Germinal center (tissue), 1 donor: ENCODE measurements around the gene NUP153.
"Not testable (repeated sequence)": the region's sequence is repeated elsewhere in the genome, so short reads cannot be mapped to it uniquely, and the experiment has no call there.

ENCODE experiments used
- DNase-seq: peaks from one replicate; pipeline ENCODE4 v3.0.0; 2012; ENCODE audit warnings: mixed read lengths, low spot score

The NUP153 gene

GRCh38 chr6:17601386-17601703 is 105.4 kb downstream of the NUP153 start:
- DNase-seq: no peak

- DNase-seq: peak; percentile 37
Measured at GRCh38 chr6:17600527-17601385, 106.0 kb downstream of the NUP153 start.

GRCh38 chr6:17599877-17600526 is 106.7 kb downstream of the NUP153 start, which contains the start of gene FAM8A1:
TSS of gene FAM8A1 (plus strand) at chr6:17600302. CDS start at chr6:17600410, 108 bp downstream.
- peak; percentile 91 for DNase-seq

- DNase-seq: no peak
Measured at GRCh38 chr6:17596085-17596484, 110.6 kb downstream of the NUP153 start.

- DNase-seq: no peak
Measured at GRCh38 chr6:17593246-17593645, 113.5 kb downstream of the NUP153 start.

- no peak for DNase-seq
Measured at GRCh38 chr6:17591287-17591686, 115.4 kb downstream of the NUP153 start.

GRCh38 chr6:17589406-17590096 is 117.2 kb downstream of the NUP153 start:
- no peak for DNase-seq

- no peak for DNase-seq
Measured at GRCh38 chr6:17588011-17588410, 118.7 kb downstream of the NUP153 start.

GRCh38 chr6:17586623-17587022 is 120.1 kb downstream of the NUP153 start:
- not testable (repeated sequence) for DNase-seq

- DNase-seq: no peak
Measured at GRCh38 chr6:17585766-17586490, 120.8 kb downstream of the NUP153 start.

GRCh38 chr6:17584241-17584803 is 122.4 kb downstream of the NUP153 start:
- DNase-seq: peak; percentile 18

- no peak for DNase-seq
Measured at GRCh38 chr6:17583811-17584210, 122.9 kb downstream of the NUP153 start.

GRCh38 chr6:17581282-17581681 is 125.4 kb downstream of the NUP153 start:
- DNase-seq: not testable (repeated sequence)

- no peak for DNase-seq
Measured at GRCh38 chr6:17580518-17581048, 126.1 kb downstream of the NUP153 start.

GRCh38 chr6:17577059-17577458 is 129.7 kb downstream of the NUP153 start:
- DNase-seq: no peak

GRCh38 chr6:17574866-17575560 is 131.7 kb downstream of the NUP153 start:
- no peak for DNase-seq

GRCh38 chr6:17565399-17565798 is 141.3 kb downstream of the NUP153 start:
- DNase-seq: no peak
